ENCODE results near the gene PPDPF. TPM values are rescaled to one million over a fixed set of nuclear protein-coding genes. Genes with fewer than 3 reads are reported as not detected.

Gene PPDPF
- total and polyA plus RNA-seq, 3 donors from 2014 or later: 207 to 529 (median 431) TPM

DNA sequence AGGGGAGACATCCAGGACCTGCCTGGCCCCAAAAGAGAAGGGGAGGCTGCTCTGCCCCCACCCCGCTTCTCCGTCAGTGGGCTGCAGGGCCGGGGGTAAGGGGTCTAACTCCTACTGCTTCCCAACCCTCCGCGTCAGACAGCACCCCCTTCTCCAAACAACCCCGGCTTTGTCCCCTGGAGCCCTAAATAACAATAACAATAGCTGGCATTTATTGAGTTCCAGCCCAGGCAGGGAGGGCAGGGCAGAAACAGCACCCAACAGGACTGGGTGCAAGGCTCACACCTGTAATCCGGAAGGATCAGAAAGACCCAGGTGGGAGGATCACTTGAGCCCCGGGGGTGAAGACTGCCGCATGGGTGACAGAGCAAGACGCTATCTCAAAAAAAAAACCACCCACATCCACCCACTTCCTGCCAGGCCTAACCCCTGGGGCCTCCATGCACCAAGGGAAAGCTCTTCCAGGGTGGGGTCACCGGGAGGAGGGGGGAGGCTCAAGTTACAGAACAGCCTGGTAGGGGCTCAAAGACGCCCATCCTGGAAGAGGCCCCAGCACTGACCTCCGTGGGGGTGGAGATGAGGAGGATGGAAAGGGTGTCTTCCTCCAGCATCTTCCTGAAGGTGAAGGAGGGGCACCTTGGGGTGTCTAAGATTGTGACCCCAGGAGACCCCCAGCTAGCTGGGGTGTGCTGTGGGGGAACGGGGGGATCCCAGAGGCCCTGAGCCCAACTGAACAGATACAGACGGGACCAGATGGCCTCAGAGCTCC is 32.1 kb downstream of the PPDPF start:
- H3K27me3 ChIP-seq: no peaks in the 10 kb centered on the region
- peaks cover 6% of the 10 kb centered on the region for H3K4me1 ChIP-seq

DNA sequence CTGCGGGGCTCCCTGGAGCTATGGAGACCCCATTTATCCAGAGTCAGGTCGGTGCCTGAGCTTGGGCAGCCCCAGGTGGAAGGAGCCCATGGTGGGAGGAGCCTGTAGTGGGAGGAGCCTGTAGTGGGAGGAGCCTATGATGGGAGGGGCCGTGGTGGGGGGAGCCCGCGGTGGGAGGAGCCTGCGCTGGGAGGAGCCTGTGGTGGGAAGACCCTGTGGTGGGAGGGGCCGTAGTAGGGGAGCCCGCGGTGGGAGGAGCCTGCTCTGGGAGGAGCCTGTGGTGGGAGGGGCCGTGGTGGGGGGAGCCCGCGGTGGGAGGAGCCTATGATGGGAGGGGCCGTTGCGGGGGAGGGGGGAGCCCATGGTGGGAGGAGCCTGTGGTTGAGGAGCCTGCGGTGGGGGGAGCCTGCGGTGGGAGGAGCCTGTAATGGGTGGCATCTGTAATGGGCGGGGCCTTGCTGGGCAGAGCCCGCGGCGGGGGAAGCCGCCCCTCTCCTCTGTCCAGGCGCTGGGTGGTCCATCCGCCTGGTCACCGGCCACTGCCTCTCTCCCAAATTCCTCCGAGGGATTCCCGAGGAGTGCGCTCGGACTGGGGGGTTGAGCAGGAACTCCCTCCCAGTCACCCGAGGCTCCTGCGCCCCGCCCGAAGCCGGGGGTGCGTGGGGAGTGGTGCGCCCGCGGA is 32.8 kb downstream of the PPDPF start:
- H3K9me3 ChIP-seq: no peaks in the 10 kb centered on the region
- no peaks in the 10 kb centered on the region for H3K36me3 ChIP-seq (ENCODE audit: low read depth, missing control alignments)
- H3K27ac ChIP-seq: peak overlapping the region in 1 of 2 donors; percentile 40
- WGBS, 2 donors: 3 to 6% methylated on average over 16 to 36 of the region's 37 CpGs
- H3K27me3 ChIP-seq: no peaks in the 10 kb centered on the region
- peak overlapping the region; percentile 32 to 63 for H3K4me3 ChIP-seq
- peak; percentile 84 for DNase-seq
- peaks cover 6% of the 10 kb centered on the region for H3K4me1 ChIP-seq
- TF ChIP-seq, protein P1, sequence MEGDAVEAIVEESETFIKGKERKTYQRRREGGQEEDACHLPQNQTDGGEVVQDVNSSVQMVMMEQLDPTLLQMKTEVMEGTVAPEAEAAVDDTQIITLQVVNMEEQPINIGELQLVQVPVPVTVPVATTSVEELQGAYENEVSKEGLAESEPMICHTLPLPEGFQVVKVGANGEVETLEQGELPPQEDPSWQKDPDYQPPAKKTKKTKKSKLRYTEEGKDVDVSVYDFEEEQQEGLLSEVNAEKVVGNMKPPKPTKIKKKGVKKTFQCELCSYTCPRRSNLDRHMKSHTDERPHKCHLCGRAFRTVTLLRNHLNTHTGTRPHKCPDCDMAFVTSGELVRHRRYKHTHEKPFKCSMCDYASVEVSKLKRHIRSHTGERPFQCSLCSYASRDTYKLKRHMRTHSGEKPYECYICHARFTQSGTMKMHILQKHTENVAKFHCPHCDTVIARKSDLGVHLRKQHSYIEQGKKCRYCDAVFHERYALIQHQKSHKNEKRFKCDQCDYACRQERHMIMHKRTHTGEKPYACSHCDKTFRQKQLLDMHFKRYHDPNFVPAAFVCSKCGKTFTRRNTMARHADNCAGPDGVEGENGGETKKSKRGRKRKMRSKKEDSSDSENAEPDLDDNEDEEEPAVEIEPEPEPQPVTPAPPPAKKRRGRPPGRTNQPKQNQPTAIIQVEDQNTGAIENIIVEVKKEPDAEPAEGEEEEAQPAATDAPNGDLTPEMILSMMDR (IDR thresholded peaks at IDR 0.05): no peak
- TF ChIP-seq POLR2A (IDR thresholded peaks at IDR 0.05): no peak
- intact Hi-C loops (cut with DNase I; ENCODE audit: low total_unique reads): no loop called here

More for the DNA sequence above, 32.1 kb downstream of the PPDPF start:
- H3K36me3 ChIP-seq (ENCODE audit: low read depth, missing control alignments): no peaks in the 10 kb centered on the region
- no peaks in the 10 kb centered on the region for H3K9me3 ChIP-seq
- TF ChIP-seq, protein P1 (IDR thresholded peaks at IDR 0.05): no peak
- no peak for TF ChIP-seq POLR2A (IDR thresholded peaks at IDR 0.05)
- WGBS, 2 donors: 55 to 64% methylated on average over 15 of the region's 15 CpGs
- no peak overlapping the region for H3K27ac ChIP-seq
- intact Hi-C loops (cut with DNase I; ENCODE audit: low total_unique reads): no loop called here
- H3K4me3 ChIP-seq: no peak overlapping the region
- DNase-seq: no peak

DNA sequence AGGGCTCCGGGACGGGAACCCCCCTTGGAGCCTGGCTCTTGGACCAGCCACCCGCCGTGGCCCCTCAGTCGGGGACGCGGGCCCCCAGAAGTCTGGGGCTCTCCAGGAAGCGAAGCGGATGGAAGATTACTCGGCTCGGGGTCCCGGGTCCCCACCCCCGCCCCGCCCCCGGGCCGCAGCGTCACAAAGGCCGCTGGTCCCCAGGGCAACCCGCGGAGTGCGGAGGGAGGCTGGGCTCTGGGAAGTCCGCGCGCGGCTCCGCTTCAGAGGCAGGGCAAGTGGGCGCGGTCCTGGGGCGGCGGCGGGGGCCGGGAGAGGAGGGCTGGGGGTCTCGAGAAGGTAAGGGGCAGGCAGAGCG is 33.3 kb downstream of the PPDPF start, which contains the start of gene FNDC11:
Gene FNDC11, plus strand, starts transcription at position 227 of the 358 bp plus-strand sequence. CDS start 1,505 bp downstream, outside the sequence.
- peak within 1 kb of the TSS; percentile 32 to 63 for H3K4me3 ChIP-seq
- no peaks in the 10 kb centered on the region for H3K27me3 ChIP-seq
- peak; percentile 41 for DNase-seq
- peaks cover 6% of the 10 kb centered on the region for H3K4me1 ChIP-seq
- WGBS, 2 donors: 0 to 10% methylated on average over 5 to 21 of the region's 34 CpGs
- no peaks in the 10 kb centered on the region for H3K36me3 ChIP-seq (ENCODE audit: low read depth, missing control alignments)
- H3K9me3 ChIP-seq: no peaks in the 10 kb centered on the region
- intact Hi-C loops (cut with DNase I; ENCODE audit: low total_unique reads): no loop called here
- TF ChIP-seq, protein P1 (IDR thresholded peaks at IDR 0.05): no peak
- TF ChIP-seq POLR2A (IDR thresholded peaks at IDR 0.05): no peak
- H3K27ac ChIP-seq: peak within 1 kb of the TSS in 1 of 2 donors; percentile 40

DNA sequence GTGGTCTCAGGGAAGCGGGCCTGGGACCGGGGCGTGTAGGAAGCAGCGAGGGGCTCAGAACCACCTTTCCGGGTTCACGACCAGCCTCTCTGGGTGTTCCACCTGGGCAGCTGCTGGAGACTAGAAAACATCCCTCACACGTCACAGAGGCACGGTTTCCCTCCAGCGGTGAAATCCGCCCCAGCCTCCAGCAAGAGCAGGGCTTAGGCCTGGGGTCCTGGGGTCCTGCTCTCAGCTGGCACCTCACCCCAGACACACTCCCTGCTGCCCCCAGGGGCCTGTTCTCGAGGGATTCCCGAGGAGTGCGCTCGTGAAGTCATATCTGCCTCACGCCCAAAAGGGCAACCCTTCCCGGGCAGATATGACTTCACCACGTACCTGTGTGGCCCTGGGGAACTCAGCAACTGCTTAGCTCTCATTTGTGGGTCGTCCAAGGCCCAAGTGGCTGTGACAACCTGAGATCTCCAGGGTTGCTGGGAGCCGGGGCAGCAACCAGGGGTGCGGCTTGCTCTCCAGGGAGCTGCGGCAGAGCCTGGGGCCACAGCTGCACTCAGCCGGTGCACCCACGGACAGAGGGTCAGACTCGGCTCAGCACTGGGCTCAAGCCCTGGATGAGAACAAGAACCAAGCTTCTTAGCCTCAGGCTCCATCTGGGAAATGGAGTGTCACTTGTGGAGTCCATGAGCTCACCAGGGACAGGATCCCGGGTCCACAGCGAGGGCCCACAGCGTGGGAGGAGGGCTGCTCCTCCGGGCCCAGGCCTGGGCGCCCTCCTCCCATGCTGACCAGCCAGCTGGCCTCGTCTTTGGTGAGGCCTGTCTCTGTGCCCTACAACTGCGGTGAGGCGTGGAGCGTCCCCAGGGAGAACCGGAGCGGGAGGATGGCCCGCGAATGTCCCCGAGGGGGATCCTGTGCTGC is 34.1 kb downstream of the PPDPF start:
- Histone ChIP-seq H3K27me3 (no peaks in the 10 kb centered on the region), H3K36me3 (ENCODE audit: low read depth, missing control alignments) (no peaks in the 10 kb centered on the region), H3K27ac (peak overlapping the region in 1 of 2 donors; percentile 40), H3K4me1 (peaks cover 6% of the 10 kb centered on the region), H3K4me3 (peak overlapping the region in 1 of 2 donors; percentile 63), H3K9me3 (no peaks in the 10 kb centered on the region)
- intact Hi-C loops (cut with DNase I; ENCODE audit: low total_unique reads): no loop called here
- no peak for TF ChIP-seq POLR2A (IDR thresholded peaks at IDR 0.05)
- TF ChIP-seq, protein P1 (IDR thresholded peaks at IDR 0.05): no peak
- WGBS, 2 donors: 62 to 68% methylated on average over 11 to 38 of the region's 38 CpGs
- DNase-seq: no peak

All from testis (tissue), 3 donors.